H1 (cell line): ENCODE data around the gene MEX3D. TPM values are rescaled to one million over a fixed set of nuclear protein-coding genes. Genes with fewer than 3 reads are reported as not detected.

Source experiments
- BACH1 ChIP-seq: IDR thresholded peaks from 2 replicates; pipeline ENCODE4 v1.6.1; 2012; ENCODE audit warnings: low read length, improper control_type of control experiment
- CBX8 ChIP-seq: fragments of 300-800, 300-1000 bp; sonication (generic); IDR thresholded peaks from 2 replicates; pipeline ENCODE4 v1.7.1; 2016; ENCODE audit warnings: low read depth, low read length, borderline replicate concordance
- CHD2 ChIP-seq: IDR thresholded peaks from 2 replicates; pipeline ENCODE4 v1.6.1; 2012; ENCODE audit warnings: low read length, improper control_type of control experiment
- CREB1 ChIP-seq: IDR thresholded peaks from 2 replicates; pipeline ENCODE4 v1.6.1; 2012; ENCODE audit warnings: inconsistent platforms
- FOSL1 ChIP-seq: IDR thresholded peaks from 2 replicates; pipeline ENCODE4 v1.6.1; 2011; ENCODE audit warnings: mild to moderate bottlenecking, low read depth, low read length, moderate library complexity; ENCODE audit not compliant: insufficient read depth
- KDM4A ChIP-seq: IDR thresholded peaks from one replicate; pipeline ENCODE4 v1.7.1; 2012; ENCODE audit warnings: low read depth, mild to moderate bottlenecking, moderate library complexity, low read length, inconsistent platforms; ENCODE audit not compliant: severe bottlenecking
- RAD21 ChIP-seq, 2 experiments: IDR thresholded peaks in 1 of 2; conservative IDR thresholded peaks in 1 of 2; 2 replicates each; pipeline ENCODE4 v1.6.1; 2011; ENCODE audit warnings: low read depth in 2 of 2, low read length in 2 of 2, improper control_type of control experiment in 1 of 2, inconsistent platforms in 1 of 2, mild to moderate bottlenecking in 1 of 2, moderate library complexity in 1 of 2
- SP2 ChIP-seq: IDR thresholded peaks from 2 replicates; pipeline ENCODE4 v1.6.1; 2012; ENCODE audit warnings: mild to moderate bottlenecking, low read length, inconsistent platforms
- SRF ChIP-seq: IDR thresholded peaks from 2 replicates; pipeline ENCODE4 v1.6.1; 2011; ENCODE audit warnings: mild to moderate bottlenecking, low read depth, low read length, moderate library complexity
- TAF1 ChIP-seq: IDR thresholded peaks from 2 replicates; pipeline ENCODE4 v1.6.1; 2011; ENCODE audit warnings: mild to moderate bottlenecking, low read depth, low read length
- YY1 ChIP-seq: IDR thresholded peaks from 2 replicates; pipeline ENCODE4 v1.6.1; 2011; ENCODE audit warnings: low read depth, mild to moderate bottlenecking, low read length
- polyA plus RNA-seq, 7 experiments: library from polyadenylated mRNA; depleted of rRNA in 3 of 7; stranded (reverse) in 5 of 7; unstranded in 2 of 7; fragments of >200 nt in 5 of 7; fragments of 200-250 nt in 2 of 7; gene quantifications; 1 replicate in 5 of 7; 2 replicates in 1 of 7; 4 replicates in 1 of 7; pipeline versions ENCODE4 v1.2.1 to v1.2.3, GENCODE V29; 2011 to 2013; ENCODE audit warnings: missing spikeins in 2 of 7, mixed read lengths in 2 of 7
- total RNA-seq: library from RNA; stranded (reverse); fragmentation: NEBNext Ultra II Directional; extraction: Animal tissue kit (Norgen Biotek cat#: 25700); gene quantifications from 2 replicates; pipeline ENCODE4 v1.2.1, GENCODE V29; 2021

MEX3D gene
- total and polyA plus RNA-seq, 2 of the 8 experiments (the other 6 are each of a cell fraction or from before 2014, with no cell fraction given): 20.8 to 78.8 TPM

DNA sequence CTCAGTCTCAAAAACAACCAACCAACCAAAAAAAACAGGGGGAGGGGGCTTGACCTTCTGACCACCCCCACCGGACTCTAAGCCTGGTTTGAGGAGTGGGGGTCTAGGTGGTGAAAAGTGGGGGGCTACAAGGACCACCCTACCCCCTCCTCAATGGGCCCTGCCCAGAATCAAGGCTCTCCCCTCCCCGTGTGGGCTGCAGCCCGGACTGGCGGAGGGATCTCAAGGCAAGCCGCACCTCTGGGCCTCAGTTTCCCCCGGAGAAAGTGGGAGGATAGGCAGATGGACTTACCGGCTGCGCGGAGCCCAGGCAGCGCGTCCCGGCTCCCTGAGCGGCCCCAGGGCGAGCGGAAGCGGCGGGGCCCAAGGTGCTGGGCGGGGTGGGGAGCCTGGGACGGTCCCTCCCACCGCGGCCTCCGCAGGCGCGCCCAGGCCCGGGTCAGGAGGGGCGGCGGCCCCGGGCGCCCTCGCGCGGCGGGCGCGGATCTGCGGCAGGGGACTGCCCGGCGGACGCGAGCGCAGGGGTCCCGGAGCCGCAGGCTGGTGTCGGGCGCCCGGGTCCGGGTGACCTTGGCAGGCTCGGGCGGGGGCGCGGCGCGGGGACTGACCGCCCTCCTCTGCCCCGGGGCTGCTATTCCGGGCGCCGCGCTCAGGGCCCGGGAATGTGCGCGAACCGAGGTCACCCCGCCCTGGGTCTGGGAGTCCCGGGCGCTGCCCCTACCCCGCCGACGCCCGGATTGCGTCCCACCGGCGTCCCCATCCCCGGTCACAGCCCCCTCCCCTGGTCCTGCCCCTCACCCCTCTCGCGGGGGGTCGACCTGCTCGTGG lies 55.2 kb downstream of the MEX3D start, which contains the start of gene ADAMTSL5 (continued):
- no peak for TF ChIP-seq CHD2
- TF ChIP-seq SP2: no peak
- TF ChIP-seq RAD21 (IDR thresholded peaks at IDR 0.05 in 1 of 2, conservative IDR thresholded peaks at IDR 0.05 in 1 of 2; ENCODE audit: low read depth in 2 of 2, low read length in 2 of 2): peak in 1 of 2 experiments; percentile 29; a peak in 2 of 4 replicates
- TF ChIP-seq TAF1: no peak
- no peak for TF ChIP-seq SRF
- TF ChIP-seq KDM4A: no peak
- no peak for TF ChIP-seq BACH1
- TF ChIP-seq FOSL1: no peak
- TF ChIP-seq YY1: no peak
- no peak for TF ChIP-seq CREB1
- no peak for TF ChIP-seq CBX8
